ENCODE data around the gene MRPS7. TPM values are rescaled to one million over a fixed set of nuclear protein-coding genes. Genes with fewer than 3 reads are reported as not detected.
A peak's percentile ranks its signal among the peaks of the same experiment; 100 is the strongest.

Gene MRPS7
- total and polyA plus RNA-seq, 2 of the 8 experiments (the other 6 are each of a cell fraction or from before 2014, with no cell fraction given): 63.4 to 79.4 TPM

GRCh38 chr17:75267411-75268232 is 5.9 kb downstream of the MRPS7 start:
- H3K27me3 ChIP-seq (replicated peaks in 1 of 4; ENCODE audit: control insufficient read depth in 3 of 4, extremely low read depth in 1 of 4, insufficient read depth in 3 of 4, low read length in 3 of 4): no peaks in the 10 kb centered on the region
- no peaks in the 10 kb centered on the region for H3K79me1 ChIP-seq (ENCODE audit: low read depth, low read length)
- POLR2A ChIA-PET (ENCODE audit: partially characterized antibody): interaction anchor here (0.6 to 6.7 kb wide), 18 partner anchors 11 to 486 kb away, joined by 3 to 53 read pairs (median 4); partner anchors contain the start of genes GRB2, JPT1, NUP85 and SLC25A19
- H3K23ac ChIP-seq (ENCODE audit: insufficient read length): no peak overlapping the region
- no peak overlapping the region for H3K4me3 ChIP-seq (ENCODE audit: extremely low read depth in 1 of 4, insufficient read depth in 2 of 4, low read depth in 3 of 4, low read length in 4 of 4)
- CTCF ChIA-PET (ENCODE audit: partially characterized antibody): interaction anchor here (0.6 to 21.2 kb wide), 20 partner anchors 7 to 1810 kb away, joined by 3 to 369 read pairs (median 4); partner anchors contain the start of genes GGA3, GRB2 and MRPS7
- no peak overlapping the region for H2BK12ac ChIP-seq (ENCODE audit: low read depth, low read length)
- H4K91ac ChIP-seq (replicated peaks; ENCODE audit: insufficient read length, low read length): no peak overlapping the region
- H3K4ac ChIP-seq (replicated peaks; ENCODE audit: insufficient read length, low read depth, low read length): no peak overlapping the region
- H3K14ac ChIP-seq (ENCODE audit: insufficient read length): no peak overlapping the region
- peaks cover 15% of the 10 kb centered on the region for H3K23me2 ChIP-seq (ENCODE audit: low read depth, low read length)
- no peaks in the 10 kb centered on the region for H3K9me3 ChIP-seq (ENCODE audit: insufficient read depth in 2 of 2, low read depth in 1 of 2, low read length in 1 of 2)
- H2AK5ac ChIP-seq (ENCODE audit: low read depth, low read length): 0 out of 2 replicates have a peak overlapping the region, but pooled peaks have one; percentile 1
- H3K9ac ChIP-seq (replicated peaks in 1 of 4; ENCODE audit: extremely low read depth in 1 of 4, low read depth in 3 of 4, low read length in 3 of 4): peak overlapping the region in 1 of 4 experiments; percentile 30; a peak in 2 of 7 replicates
- peaks cover 0 to 9% (median 8%) of the 10 kb centered on the region in 4 experiments; a peak in 4 of 7 replicates for H3K4me1 ChIP-seq (replicated peaks in 1 of 4; ENCODE audit: control insufficient read depth in 3 of 4, insufficient read depth in 4 of 4, low read length in 3 of 4)
- 58% methylated on average over 14 of the region's 14 CpGs; no CpG with 5 or more reads in 1 of the 2 experiments for WGBS, 2 experiments (ENCODE audit: extremely low coverage in 1 of 2, insufficient coverage in 1 of 2, insufficient read length in 1 of 2, insufficient replicate concordance in 2 of 2, low coverage in 1 of 2, low lambda C conversion rate in 2 of 2, missing lambda C conversion rate in 1 of 2)
- no peak overlapping the region for H2BK15ac ChIP-seq (ENCODE audit: low read length)
- peaks cover 2 to 7% of the 10 kb centered on the region in 2 experiments for H4K20me1 ChIP-seq (replicated peaks in 1 of 2; ENCODE audit: control insufficient read depth in 1 of 2, insufficient read depth in 2 of 2, low read length in 2 of 2)
- peaks cover 0 to 5% of the 10 kb centered on the region in 2 experiments; a peak in 2 of 4 replicates for H3K79me2 ChIP-seq (ENCODE audit: control insufficient read depth in 1 of 2, insufficient read depth in 2 of 2, low read length in 2 of 2)
- H2BK20ac ChIP-seq (ENCODE audit: low read length): no peak overlapping the region
- FAIRE-seq (no peak), DNase-seq (ENCODE audit: low read depth in 1 of 2, low spot score in 2 of 2) (peak; percentile 67 to 76)
- H2BK120ac ChIP-seq (replicated peaks; ENCODE audit: low read depth, low read length): no peak overlapping the region
- no peak overlapping the region for H4K8ac ChIP-seq (ENCODE audit: extremely low read depth, insufficient read depth, low read length)
- H3K36me3 ChIP-seq (ENCODE audit: control insufficient read depth in 2 of 4, insufficient read depth in 4 of 4, low read length in 3 of 4): peaks cover 12 to 34% (median 25%) of the 10 kb centered on the region in 4 experiments
- H2AFZ ChIP-seq (ENCODE audit: low read length): no peak overlapping the region
- H3K27ac ChIP-seq (ENCODE audit: low read depth, low read length): no peak overlapping the region
- H2BK5ac ChIP-seq (ENCODE audit: low read depth, low read length): peak overlapping the region; percentile 18; the same call in 1 of the 2 replicates
- no peak overlapping the region for H4K5ac ChIP-seq (ENCODE audit: insufficient read length, low read depth, low read length)
- H3K4me2 ChIP-seq (ENCODE audit: insufficient read depth in 1 of 2, low read depth in 2 of 2, low read length in 2 of 2): peak overlapping the region in 1 of 2 experiments; percentile 32; a peak in 1 of 4 replicates
- no peak overlapping the region for H3K56ac ChIP-seq (replicated peaks; ENCODE audit: insufficient read length, low read depth, low read length)
- no peak overlapping the region for H3K18ac ChIP-seq (ENCODE audit: extremely low read depth, low read length)
- no peak for TF ChIP-seq SUZ12 (IDR thresholded peaks at IDR 0.05; ENCODE audit: low read length)
- TF ChIP-seq POLR2AphosphoS5 (IDR thresholded peaks at IDR 0.05; ENCODE audit: low read depth, low read length): peak; percentile 62; the same call in 1 of the 2 replicates
- TF ChIP-seq TEAD4 (IDR thresholded peaks at IDR 0.05; ENCODE audit: low read depth, low read length): no peak
- TF ChIP-seq RAD21 (IDR thresholded peaks at IDR 0.05 in 1 of 2, conservative IDR thresholded peaks at IDR 0.05 in 1 of 2; ENCODE audit: low read depth in 2 of 2, low read length in 2 of 2): peak; percentile 38 to 52
- no peak for TF ChIP-seq USF2 (IDR thresholded peaks at IDR 0.05; ENCODE audit: low read length)
- TF ChIP-seq ATF3 (IDR thresholded peaks at IDR 0.05; ENCODE audit: insufficient read depth, low read depth, low read length): no peak
- TF ChIP-seq RFX5 (IDR thresholded peaks at IDR 0.05; ENCODE audit: borderline replicate concordance, low read depth, low read length): no peak
- no peak for TF ChIP-seq KDM4A (IDR thresholded peaks at IDR 0.05; ENCODE audit: low read depth, low read length, severe bottlenecking)
